ENCODE data around the gene KCNAB1.

KCNAB1 gene

DNA sequence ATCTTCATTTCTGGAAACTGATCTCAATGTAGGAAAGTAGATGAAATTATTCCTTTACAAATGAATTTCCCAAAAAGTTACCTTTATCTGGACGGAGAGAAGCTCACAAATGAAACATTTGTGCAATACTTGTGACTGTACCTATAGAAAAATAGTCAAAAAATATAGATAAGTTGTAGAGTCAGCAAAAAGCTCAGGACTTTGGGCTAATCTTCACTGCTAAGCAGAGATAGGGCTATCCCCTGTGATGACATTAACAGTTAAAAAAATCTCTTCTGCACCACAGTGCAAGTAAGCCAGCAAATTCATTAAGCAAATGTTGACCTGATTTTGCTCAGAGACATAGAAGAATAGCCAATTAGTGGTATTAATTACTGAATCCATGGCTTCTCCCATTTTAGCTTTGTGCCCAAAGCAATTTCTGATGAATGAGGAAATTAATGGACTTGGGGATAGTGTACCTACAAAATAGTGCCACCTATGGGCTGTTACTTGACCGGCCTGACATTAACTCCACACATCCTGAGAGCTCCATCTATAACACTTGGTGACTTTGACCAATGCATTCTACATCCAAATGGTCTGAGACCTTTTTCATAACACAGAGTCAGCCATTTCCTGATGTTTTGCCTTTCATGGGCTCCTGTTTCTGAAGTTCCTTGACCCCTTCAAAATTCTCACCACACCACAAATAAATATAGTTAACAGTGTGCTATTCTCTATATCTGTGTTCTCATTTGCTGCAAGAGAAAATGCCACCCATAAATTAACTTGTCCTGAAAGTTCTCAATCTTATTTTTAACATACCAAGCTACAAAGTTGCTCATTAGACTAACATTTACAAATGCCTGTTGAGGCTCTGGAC lies 329.6 kb downstream of the KCNAB1 start:
- TF ChIP-seq, protein P1, sequence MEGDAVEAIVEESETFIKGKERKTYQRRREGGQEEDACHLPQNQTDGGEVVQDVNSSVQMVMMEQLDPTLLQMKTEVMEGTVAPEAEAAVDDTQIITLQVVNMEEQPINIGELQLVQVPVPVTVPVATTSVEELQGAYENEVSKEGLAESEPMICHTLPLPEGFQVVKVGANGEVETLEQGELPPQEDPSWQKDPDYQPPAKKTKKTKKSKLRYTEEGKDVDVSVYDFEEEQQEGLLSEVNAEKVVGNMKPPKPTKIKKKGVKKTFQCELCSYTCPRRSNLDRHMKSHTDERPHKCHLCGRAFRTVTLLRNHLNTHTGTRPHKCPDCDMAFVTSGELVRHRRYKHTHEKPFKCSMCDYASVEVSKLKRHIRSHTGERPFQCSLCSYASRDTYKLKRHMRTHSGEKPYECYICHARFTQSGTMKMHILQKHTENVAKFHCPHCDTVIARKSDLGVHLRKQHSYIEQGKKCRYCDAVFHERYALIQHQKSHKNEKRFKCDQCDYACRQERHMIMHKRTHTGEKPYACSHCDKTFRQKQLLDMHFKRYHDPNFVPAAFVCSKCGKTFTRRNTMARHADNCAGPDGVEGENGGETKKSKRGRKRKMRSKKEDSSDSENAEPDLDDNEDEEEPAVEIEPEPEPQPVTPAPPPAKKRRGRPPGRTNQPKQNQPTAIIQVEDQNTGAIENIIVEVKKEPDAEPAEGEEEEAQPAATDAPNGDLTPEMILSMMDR (IDR thresholded peaks at IDR 0.05; ENCODE audit: borderline replicate concordance, insufficient read depth, low read depth, low read length) = peak; percentile 59

DNA sequence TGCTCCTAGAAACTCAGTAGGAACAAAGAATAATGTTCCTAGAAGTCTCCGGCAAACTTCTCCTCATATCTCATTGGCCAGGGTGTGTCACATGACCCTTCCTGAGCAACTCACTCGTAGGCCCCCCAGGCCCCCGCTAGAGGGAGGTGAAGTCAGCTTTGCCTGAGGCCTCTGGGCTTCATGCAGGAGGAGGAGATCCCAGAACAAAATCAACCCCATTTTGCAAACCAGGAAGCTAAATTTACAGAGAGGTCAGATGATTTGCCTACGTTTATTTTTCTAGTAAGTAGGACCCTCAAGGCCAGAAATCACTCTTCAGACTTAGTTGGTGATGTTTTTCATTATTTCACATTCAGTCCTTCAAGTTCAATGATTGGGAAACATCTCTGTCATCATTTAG lies 335.5 kb downstream of the KCNAB1 start:
- H3K4me3 ChIP-seq (ENCODE audit: low read depth, low read length) = no peak overlapping the region
- TF ChIP-seq, protein P1 (IDR thresholded peaks at IDR 0.05; ENCODE audit: borderline replicate concordance, insufficient read depth, low read depth, low read length) = peak; percentile 34; the same call in 1 of the 2 replicates

More for the DNA sequence above, 329.6 kb downstream of the KCNAB1 start:
- no peak overlapping the region for H3K4me3 ChIP-seq (ENCODE audit: low read depth, low read length)

DNA sequence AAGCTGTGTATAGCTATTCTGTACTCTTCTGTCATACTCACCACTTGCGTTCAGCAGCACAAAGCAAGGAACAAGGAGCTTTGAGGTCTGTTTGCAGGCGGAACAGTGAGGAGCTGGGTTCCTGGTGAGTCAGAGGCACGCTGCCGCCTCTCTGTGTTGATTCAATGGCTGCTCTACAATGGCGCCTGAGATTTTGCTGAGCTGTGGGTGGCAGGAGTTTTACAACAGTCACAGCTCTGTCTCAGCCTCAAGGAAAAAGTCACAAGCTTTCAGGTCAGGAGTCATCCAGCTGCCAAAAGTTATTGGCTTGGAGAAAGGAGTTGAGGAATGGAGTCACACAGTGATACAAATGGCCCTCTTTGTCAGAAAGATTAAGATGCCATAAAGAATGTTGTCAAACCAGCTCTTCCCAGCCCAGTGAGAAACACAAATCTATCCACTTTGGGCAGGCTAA lies 336.4 kb downstream of the KCNAB1 start:
- TF ChIP-seq, protein P1 (IDR thresholded peaks at IDR 0.05; ENCODE audit: borderline replicate concordance, insufficient read depth, low read depth, low read length) = no peak
- no peak overlapping the region for H3K4me3 ChIP-seq (ENCODE audit: low read depth, low read length)

DNA sequence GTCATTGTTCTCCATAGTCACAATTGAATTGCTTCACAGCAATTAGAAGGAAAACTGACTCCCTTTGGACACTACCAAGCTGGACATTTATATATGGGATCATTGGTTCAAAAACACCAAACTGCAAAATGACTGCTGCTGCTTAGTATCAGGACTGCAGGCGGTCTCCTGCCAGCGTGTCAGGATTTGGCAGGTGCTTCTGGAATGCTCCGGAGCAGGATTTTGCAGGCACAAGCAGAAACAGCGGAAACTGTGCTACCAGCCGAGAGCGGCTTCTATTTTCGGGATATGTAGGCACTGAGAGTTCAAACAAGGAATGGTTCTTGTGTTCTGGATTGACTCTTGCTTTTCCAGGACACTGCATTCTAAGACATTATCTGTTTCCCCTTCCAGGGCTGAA lies 339.1 kb downstream of the KCNAB1 start:
- H3K4me3 ChIP-seq (ENCODE audit: low read depth, low read length) = no peak overlapping the region
- TF ChIP-seq, protein P1 (IDR thresholded peaks at IDR 0.05; ENCODE audit: borderline replicate concordance, insufficient read depth, low read depth, low read length) = no peak

DNA sequence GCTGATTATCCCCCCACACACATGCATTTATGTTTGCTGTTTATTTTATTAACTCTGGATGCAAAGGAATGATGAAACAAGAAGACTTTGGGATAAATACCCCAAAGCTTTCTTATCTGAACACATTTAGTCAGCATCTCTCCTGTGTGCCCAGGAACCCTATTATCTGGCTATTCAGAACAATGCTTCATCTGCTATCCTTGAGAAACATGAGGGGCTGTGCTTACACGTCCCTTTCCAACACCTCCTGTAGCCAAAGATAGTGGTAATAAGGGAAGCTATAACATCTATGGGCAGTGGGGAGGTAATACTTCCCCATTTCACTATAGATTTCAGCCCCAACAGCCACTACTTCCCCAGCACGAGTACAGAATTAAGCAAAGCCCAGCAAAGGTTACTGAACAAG lies 339.8 kb downstream of the KCNAB1 start:
- TF ChIP-seq, protein P1 (IDR thresholded peaks at IDR 0.05; ENCODE audit: borderline replicate concordance, insufficient read depth, low read depth, low read length) = no peak

DNA sequence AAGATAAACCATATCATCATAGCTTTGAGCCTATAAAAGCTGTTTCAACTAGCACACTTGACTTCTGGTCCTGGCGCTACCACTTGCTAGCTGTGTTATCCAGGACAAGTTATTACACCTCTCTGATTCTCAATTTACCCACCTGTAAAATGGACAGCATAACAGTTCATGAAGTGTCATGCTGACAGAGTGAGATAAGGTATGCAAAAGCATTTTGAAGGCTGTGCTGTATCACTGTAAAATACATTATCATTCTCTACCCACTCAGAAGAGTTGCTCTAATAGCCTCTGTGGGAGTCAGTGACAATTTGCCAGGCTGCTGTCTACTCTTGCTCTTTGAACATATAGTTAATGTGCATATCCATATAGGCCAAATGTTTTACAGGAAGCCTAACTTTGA lies 341.5 kb downstream of the KCNAB1 start:
- TF ChIP-seq, protein P1 (IDR thresholded peaks at IDR 0.05; ENCODE audit: borderline replicate concordance, insufficient read depth, low read depth, low read length) = no peak
- no peak overlapping the region for H3K4me3 ChIP-seq (ENCODE audit: low read depth, low read length)

More for the DNA sequence above, 339.8 kb downstream of the KCNAB1 start:
- H3K4me3 ChIP-seq (ENCODE audit: low read depth, low read length) = no peak overlapping the region

DNA sequence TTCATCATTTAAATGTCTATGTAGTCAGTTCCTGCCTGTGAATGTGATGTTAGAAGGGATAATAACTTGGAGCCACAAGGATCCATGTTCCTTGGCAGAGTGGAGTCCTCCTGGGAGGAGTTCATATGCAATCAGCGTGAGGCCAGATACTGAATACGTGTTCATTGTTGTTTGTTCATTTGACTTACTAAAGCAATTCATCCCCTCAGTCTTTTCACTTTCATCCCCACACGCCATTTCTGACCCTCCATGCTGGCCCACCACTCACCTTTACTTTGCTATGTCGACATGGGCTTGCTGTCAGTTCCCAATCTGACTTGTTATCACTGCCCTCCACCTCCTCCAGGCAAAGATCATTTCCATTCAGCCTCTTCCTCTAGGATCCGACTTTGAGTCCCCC lies 342.7 kb downstream of the KCNAB1 start:
- no peak overlapping the region for H3K4me3 ChIP-seq (ENCODE audit: low read depth, low read length)
- TF ChIP-seq, protein P1 (IDR thresholded peaks at IDR 0.05; ENCODE audit: borderline replicate concordance, insufficient read depth, low read depth, low read length) = no peak

All from GM12875 (cell line).